HG03571 (cell line): Measurements from ENCODE around the gene MERTK.

Source experiments
- ATAC-seq: cut with Tn5 transposase; IDR thresholded peaks from one replicate; pipeline ENCODE4 v1.9.1; 2021; ENCODE audit not compliant: unreplicated experiment

MERTK gene

GRCh38 chr2:112073875-112074274 is 175.5 kb downstream of the MERTK start:
- no peak for ATAC-seq

- no peak for ATAC-seq
These were observed 176.1 kb downstream of the MERTK start for GRCh38 chr2:112074506-112074905.

- no peak for ATAC-seq
These were observed 177.3 kb downstream of the MERTK start for GRCh38 chr2:112075490-112076260.

GRCh38 chr2:112077814-112078213 is 179.4 kb downstream of the MERTK start:
- ATAC-seq, result no peak
